UCSD-AML1 (cell line): ENCODE data around the gene ACAD10.
"Not testable (repeated sequence)": the region's sequence is repeated elsewhere in the genome, so short reads cannot be mapped to it uniquely, and the experiment has no call there.

Experiments used
- DNase-seq: peaks from one replicate; lab custom pipeline; 2025; ENCODE audit not compliant: unreplicated experiment; lab: John Stamatoyannopoulos, UW

The ACAD10 gene

DNA sequence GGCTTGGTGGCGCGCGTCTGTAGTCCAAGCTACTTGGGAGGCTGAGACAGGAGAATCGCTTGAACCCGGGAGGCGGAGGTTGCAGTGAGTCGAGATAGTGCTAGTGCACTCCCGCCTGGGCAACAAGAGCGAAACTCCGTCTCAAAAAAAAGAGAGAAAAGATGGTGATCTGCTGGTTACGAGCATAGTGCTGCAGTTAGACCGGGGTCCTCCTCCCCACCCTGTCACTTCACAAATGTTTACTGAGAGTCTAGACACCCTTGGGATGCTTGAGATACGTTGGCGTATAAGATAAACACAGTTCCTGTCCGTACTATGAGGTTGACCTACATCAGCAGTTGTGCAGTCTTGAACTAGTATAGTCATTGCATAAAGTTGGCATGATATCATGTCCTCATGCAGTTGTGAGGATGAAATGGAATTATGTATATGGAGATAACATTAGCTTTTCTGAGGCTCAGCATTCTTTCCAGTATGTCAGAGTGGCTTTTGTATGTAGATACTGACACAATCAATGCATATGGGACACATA, 787 bp downstream of the ACAD10 start:
- no peak for DNase-seq

GRCh38 chr12:111687255-111687654, 1.4 kb downstream of the ACAD10 start:
- DNase-seq = no peak

DNA sequence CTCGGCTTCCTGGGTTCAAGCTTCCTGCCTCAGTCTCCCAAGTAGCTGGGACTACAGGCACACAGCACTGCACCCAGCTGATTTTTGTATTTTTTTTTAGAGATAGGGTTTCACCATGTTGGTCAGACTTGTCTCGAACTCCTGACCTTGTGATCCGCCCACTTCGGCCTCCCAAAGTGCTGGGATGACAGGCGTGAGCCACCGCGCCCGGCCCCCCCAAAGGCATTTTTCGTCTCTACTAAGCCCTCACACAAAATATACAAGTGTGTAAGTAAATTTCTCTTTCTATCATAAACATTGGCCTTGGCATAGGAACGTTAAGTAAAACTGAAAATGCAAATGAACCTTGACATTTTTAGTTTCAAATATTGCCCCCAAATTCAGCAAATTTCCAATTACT, 2.1 kb downstream of the ACAD10 start:
- no peak for DNase-seq

DNA sequence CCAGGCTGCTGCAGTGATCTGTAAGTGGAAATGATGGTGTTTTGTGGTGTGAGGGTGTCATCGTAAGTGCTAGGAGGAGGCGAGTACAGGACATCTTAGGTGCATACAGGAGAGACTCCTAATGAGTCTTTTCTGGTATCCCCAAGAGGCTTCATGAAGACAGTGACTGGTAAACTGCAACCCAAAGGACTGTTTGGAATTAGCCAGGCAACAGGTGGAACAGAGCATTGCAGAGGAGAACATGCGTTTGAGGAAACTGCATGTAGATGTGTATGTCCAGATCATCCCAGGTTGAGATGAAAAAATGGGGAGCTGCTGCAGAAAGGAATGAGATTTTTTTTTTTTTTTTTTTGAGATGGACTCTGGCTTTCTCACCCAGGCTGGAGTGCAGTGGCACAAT, 5.4 kb downstream of the ACAD10 start:
- DNase-seq = no peak

GRCh38 chr12:111692575-111693210, 6.8 kb downstream of the ACAD10 start:
- no peak for DNase-seq

DNA sequence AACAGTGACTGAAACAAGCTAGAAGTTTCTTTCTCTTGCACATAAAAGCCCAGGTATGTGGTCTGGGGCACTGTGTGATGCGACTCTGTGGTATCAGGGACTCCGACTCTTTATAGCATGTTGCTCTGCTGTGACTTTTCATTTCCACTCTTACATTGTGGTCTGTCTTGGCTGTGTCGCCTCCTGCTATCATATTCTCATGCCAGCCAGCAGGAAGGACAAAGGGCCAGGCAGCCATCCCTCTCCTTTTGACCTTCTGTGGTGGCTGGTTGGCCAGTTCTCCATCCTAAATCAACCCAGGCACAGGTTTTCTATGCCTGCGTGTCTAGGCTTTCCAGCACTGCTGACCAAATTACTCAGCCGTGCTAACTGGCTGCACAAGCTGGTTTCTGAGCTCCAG, 8.0 kb downstream of the ACAD10 start:
- no peak for DNase-seq

- no peak for DNase-seq
Measured at GRCh38 chr12:111699962-111700361, 14.1 kb downstream of the ACAD10 start.

- no peak for DNase-seq
Measured at GRCh38 chr12:111705672-111706071, 19.8 kb downstream of the ACAD10 start.

DNA sequence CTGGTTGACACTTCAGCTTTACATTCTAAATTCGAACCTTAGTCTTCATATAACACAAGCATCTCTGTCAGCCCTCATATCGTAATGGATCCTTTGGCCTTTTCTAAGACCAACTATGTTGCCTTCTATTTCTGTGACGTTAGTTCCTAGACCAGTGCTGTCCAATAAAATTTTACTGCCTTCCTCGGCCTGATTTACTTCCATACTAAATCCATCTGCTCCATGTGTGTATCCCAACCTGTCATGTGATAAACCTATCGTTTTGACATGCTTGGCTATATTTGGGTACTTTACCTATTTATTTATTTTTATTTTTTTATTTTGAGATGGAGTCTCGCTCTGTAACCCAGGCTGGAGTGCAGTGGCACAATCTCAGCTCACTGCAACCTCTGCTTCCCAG, 20.3 kb downstream of the ACAD10 start:
- no peak for DNase-seq

DNA sequence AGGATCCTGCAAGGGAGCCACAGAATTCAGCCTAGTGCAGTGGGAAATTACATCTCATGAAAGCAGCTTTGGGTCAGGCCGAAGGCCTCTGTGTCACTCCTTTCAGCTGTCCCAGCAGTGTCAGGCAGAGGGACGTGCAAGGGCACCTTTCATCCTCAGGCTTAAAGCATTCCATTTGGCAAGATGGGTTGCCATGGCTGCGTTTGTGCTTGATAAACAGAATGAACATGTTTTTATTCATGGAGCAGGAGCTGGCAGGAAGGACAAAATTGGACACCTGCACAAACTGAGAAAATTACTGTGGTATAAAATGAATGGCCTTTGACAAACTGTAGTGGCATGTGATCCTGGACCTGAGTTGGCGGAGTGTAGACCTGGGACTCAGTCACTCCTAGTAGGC, 29.4 kb downstream of the ACAD10 start:
- DNase-seq = no peak

DNA sequence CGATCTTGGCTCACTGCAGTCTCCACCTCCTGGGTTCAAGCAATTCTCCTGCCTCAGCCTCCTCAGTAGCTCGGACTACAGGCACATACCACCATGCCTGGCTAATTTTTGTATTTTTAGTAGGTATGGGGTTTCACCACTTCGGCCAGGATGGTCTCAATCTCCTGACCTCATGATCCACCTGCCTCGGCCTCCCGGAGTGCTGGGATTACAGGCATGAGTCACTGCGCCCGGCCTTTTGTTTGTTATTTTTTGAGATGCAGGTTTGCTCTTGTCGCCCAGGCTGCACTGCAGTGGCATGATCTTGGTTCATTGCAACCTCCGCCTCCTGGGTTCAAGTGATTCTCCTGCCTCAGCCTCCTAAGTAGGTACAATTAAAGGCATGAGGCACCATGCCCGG, 33.5 kb downstream of the ACAD10 start:
- not testable (repeated sequence) for DNase-seq

DNA sequence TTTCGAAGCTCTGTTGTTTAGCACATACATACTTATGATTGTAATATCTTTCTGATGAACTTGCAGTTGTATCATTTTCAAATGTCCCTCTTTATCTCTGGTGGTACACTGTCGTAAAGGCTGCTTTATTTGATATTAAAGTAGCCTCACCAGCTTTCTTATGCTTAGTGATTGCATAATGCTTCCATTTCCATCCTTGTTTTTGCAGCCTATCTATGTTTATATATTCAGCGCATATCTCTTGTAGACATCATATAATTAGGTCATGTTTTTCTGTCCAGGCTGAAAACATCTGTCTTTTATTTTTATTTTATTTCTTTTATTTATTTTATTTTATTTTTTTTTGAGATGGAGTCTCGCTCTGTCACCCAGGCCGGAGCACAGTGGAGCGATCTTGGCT, 34.6 kb downstream of the ACAD10 start:
- DNase-seq = no peak

GRCh38 chr12:111723646-111724360, 38.0 kb downstream of the ACAD10 start:
- not testable (repeated sequence) for DNase-seq

DNA sequence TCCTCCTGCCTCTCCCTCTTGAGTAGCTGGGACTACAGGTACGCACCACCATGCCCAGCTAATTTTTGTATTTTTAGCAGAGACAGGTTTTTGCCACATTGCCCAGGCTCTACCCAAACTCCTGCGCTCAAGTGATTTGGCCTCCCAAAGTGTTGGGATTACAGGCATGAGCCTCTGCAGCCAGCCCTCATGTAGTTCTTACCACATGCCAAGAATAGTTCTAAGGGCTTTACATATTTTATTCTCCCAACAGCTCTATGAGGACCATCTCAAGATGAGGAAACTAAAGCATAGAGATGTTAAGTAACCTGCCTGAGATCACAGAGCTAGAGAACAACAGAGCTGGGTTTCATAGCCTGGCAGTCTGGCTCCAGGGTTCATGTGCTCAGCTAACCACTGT, 42.9 kb downstream of the ACAD10 start:
- no peak for DNase-seq

DNA sequence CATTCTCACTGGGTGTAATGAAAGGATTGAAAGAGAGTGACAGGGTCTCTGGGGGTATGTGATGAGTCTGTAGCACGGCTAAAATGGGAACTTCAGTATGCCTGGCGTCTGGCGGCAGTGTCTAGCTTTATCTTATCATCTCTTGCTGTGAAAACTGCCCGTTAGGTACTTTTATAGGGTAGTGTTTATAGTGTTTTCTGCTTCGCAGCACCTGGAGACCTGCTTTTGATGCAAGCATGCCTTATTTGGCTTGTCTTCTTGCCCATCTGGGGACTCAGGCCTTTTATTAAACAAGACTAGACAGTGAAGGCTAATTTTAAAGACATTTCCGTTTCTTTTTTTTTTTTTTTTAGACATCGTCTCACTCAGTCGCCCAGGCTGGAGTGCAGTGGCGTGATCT, 44.6 kb downstream of the ACAD10 start:
- DNase-seq = no peak

- DNase-seq = no peak
Measured at GRCh38 chr12:111732786-111733185, 46.9 kb downstream of the ACAD10 start.

GRCh38 chr12:111733340-111733915, 47.6 kb downstream of the ACAD10 start:
- DNase-seq = no peak

DNA sequence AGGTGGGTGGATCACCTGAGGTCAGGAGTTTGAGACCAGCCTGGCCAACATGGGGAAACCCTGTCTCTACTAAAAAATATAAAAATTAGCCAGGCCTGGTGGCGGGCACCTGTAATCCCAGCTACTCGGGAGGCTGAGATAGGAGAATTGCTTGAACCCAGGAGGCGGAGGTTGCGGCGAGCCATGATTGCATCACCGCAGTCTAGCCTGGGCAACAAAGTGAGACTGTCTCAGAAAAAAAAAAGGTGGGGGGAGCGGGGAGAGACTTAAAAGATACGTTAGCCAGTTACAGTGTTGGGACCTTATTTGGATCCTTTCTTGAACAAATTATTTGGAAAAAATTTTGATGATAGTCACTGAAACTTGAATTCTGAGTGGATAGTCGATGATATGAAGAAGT, 53.7 kb downstream of the ACAD10 start:
- not testable (repeated sequence) for DNase-seq

GRCh38 chr12:111741235-111741812, 55.5 kb downstream of the ACAD10 start:
- DNase-seq = no peak

DNA sequence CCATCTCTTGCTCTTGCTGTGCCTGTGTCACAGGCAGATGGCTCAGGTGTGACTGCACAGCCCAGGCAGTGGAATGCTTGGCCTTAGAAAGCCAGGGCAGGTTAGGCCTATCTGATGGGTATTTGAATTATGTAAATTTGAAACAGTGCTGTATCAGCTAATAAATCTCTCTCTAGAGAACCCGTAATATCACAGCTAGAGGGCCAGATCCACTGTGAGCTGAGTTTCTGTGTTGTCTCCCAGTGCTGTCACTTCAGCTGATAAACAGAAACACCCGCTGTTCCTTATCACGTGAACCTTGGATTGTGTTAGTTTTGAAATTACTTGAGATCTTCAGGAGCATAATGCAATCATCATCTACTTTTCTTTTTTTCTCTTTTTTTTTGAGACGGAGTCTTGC, 59.4 kb downstream of the ACAD10 start:
- no peak for DNase-seq

DNA sequence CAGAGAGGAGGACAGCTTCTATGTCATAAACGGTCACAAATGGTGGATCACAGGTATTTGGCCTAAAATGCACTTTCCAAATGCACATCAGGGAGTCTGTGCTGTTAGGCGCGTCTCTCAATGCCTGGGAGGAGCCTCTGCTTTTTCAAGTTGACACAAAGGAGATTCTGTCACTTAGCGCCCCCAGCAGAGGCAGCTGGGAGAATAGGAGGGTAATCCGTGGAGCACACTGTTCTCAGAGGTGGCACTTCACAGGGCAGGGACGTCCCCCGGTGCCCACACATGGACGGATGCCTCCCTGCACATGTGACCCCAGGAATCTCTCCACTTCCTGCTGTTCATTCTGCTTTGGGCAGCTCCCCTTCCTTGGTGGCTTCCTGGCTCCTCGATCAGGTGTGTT, 61.5 kb downstream of the ACAD10 start:
- DNase-seq = no peak

GRCh38 chr12:111748151-111748672, 62.4 kb downstream of the ACAD10 start:
- no peak for DNase-seq
